GM13976 (cell line): ENCODE measurements around the gene ATG9B.

Experiments
- DNase-seq: peaks from one replicate; pipeline ENCODE4 v3.0.0; 2012; ENCODE audit warnings: low spot score
- CTCF ChIP-seq: IDR thresholded peaks from 2 replicates; pipeline ENCODE4 v1.5.1; 2012; ENCODE audit warnings: borderline replicate concordance, mild to moderate bottlenecking; ENCODE audit not compliant: insufficient read depth; ENCODE audit errors: extremely low read depth, missing control alignments, control extremely low read depth
- in situ Hi-C: fragments of 300-500 bp; cut with MboI; formaldehyde crosslinking; loops from one replicate; pipeline ENCODE4 v1.12.0; 2022; ENCODE audit warnings: low sequenced_read_pairs, mixed read lengths, inconsistent platforms; ENCODE audit not compliant: unreplicated experiment

The ATG9B gene

GRCh38 chr7:150994838-150995510, 29.3 kb downstream of the ATG9B start:
- no peak for DNase-seq
- in situ Hi-C loops = no loop called here
- TF ChIP-seq CTCF = no peak

GRCh38 chr7:150994141-150994837, 30.0 kb downstream of the ATG9B start:
- DNase-seq = no peak

GRCh38 chr7:150993511-150993910, 30.8 kb downstream of the ATG9B start:
- no peak for TF ChIP-seq CTCF
- in situ Hi-C loops = no loop called here

More at GRCh38 chr7:150994141-150994837, 30.0 kb downstream of the ATG9B start:
- TF ChIP-seq CTCF = no peak
- in situ Hi-C loops = no loop called here

GRCh38 chr7:150992833-150993302, 31.4 kb downstream of the ATG9B start:
- no peak for TF ChIP-seq CTCF
- in situ Hi-C loops = no loop called here
- DNase-seq = no peak

More at GRCh38 chr7:150993511-150993910, 30.8 kb downstream of the ATG9B start:
- no peak for DNase-seq

- in situ Hi-C loops = no loop called here
- DNase-seq = no peak
- TF ChIP-seq CTCF = no peak
These were observed 32.1 kb downstream of the ATG9B start for GRCh38 chr7:150992051-150992640.

- no peak for TF ChIP-seq CTCF
- in situ Hi-C loops = no loop called here
- no peak for DNase-seq
These were observed 33.7 kb downstream of the ATG9B start, which contains the start of gene NOS3 for GRCh38 chr7:150990416-150991186. Gene NOS3, plus strand, starts transcription at chr7:150991017. Its CDS starts 2,787 bp downstream, at chr7:150993804.
